Mucosa of descending colon (tissue), 3 donors: ENCODE data around the gene CADM2. TPM values are rescaled to one million over a fixed set of nuclear protein-coding genes. Genes with fewer than 3 reads are reported as not detected.

Experiments
- ATAC-seq: fragments of 200-7000 bp; cut with Tn5 transposase; one replicate; pipeline ENCODE4 v1.9.1; 2020; ENCODE audit warnings: mild to moderate bottlenecking, moderate library complexity
- DNase-seq, 3 donors: peaks; one replicate each; pipeline ENCODE4 v3.0.0-alpha.2; 2020
- H3K36me3 ChIP-seq: fragments of 200-600 bp; one replicate; pipeline ENCODE4 v1.8.0; 2021; ENCODE audit warnings: low read depth, mild to moderate bottlenecking
- H3K4me1 ChIP-seq: fragments of 200-600 bp; one replicate; pipeline ENCODE4 v1.8.0; 2021; ENCODE audit warnings: low read depth, mild to moderate bottlenecking
- H3K4me3 ChIP-seq: fragments of 200-600 bp; one replicate; pipeline ENCODE4 v1.8.0; 2021; ENCODE audit warnings: mild to moderate bottlenecking
- H3K9me3 ChIP-seq: fragments of 200-600 bp; one replicate; pipeline ENCODE4 v1.8.0; 2021; ENCODE audit warnings: mild to moderate bottlenecking
- intact Hi-C, 2 donors: fragments of 100-400 bp; cut with DNase I in 1 of 2; cut with micrococcal nuclease in 1 of 2; formaldehyde crosslinking; loops; one replicate each; pipeline versions ENCODE4 v1.11.0 to v1.11.1; 2022; cut with DNase I, micrococcal nuclease
- total RNA-seq, 3 donors: library from RNA; stranded (reverse); fragmentation: NEBNext Ultra II Directional in 2 of 3; extraction: Animal tissue kit (Norgen Biotek cat#: 25700) in 2 of 3; gene quantifications; one replicate each; pipeline versions ENCODE4 v1.2.1 to v1.2.4, GENCODE V29; 2021 to 2023
- TF ChIP-seq, protein P1 (sequence below): fragments of 200-600 bp; IDR thresholded peaks from one replicate; pipeline ENCODE4 v1.8.0; 2022; ENCODE audit warnings: antibody characterized with exemption, mild to moderate bottlenecking
- donor health status: DM: no; HTN: no; CAD: no; lungs with moderate emphysema.
- donor health status: DM: no; HTN: no; CAD: no.
- donor health status: DM: no; HTN: yes; CAD: no.

CADM2 gene
- total RNA-seq, 3 donors from 2014 or later = 0.67 to 12.8 (median 1.2) TPM

DNA sequence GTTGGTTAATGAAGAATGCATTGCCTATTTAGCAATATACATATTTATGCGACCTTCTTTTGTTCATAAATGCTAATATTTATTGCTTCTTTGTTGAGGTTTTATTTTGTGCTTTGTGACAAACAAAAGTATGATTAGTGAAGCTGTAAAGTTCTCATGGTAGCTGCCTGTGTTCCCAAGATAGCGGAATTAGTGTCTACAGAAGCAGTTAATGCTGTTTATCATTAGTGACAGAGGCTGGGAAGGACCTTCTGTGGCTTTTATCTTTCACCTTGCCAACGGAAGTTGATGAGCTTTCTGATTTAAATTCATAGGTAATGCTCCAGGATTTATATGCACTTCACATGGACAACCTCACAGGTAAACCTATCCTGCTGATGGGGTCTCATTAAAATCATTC, 418.3 kb downstream of the CADM2 start:
- DNase-seq = no peak
- Histone ChIP-seq H3K36me3 (no peaks in the 10 kb centered on the region), H3K4me1 (no peaks in the 10 kb centered on the region), H3K4me3 (no peak overlapping the region), H3K9me3 (no peaks in the 10 kb centered on the region)
- ATAC-seq = no peak
- intact Hi-C loops = no loop called here
- TF ChIP-seq, protein P1, sequence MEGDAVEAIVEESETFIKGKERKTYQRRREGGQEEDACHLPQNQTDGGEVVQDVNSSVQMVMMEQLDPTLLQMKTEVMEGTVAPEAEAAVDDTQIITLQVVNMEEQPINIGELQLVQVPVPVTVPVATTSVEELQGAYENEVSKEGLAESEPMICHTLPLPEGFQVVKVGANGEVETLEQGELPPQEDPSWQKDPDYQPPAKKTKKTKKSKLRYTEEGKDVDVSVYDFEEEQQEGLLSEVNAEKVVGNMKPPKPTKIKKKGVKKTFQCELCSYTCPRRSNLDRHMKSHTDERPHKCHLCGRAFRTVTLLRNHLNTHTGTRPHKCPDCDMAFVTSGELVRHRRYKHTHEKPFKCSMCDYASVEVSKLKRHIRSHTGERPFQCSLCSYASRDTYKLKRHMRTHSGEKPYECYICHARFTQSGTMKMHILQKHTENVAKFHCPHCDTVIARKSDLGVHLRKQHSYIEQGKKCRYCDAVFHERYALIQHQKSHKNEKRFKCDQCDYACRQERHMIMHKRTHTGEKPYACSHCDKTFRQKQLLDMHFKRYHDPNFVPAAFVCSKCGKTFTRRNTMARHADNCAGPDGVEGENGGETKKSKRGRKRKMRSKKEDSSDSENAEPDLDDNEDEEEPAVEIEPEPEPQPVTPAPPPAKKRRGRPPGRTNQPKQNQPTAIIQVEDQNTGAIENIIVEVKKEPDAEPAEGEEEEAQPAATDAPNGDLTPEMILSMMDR = no peak

DNA sequence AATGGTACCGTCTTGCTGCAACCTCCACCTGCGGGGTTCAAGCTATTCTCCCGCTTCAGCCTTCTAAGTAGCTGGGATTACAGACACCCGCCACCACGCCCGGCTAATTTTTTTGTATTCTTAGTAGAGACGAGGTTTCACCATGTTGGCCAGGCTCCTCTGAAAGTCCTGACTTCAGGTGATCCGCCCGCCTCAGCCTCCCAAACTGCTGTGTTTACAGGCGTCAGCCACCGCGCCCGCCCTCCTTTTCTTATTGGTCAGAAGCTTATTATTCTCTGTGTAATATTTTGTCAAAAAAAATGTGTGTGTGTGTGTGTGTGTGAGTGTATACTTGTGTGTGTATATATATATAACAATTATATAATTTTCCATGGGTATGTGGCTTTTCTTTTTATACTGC, 425.6 kb downstream of the CADM2 start:
- H3K9me3 ChIP-seq = no peaks in the 10 kb centered on the region
- H3K4me1 ChIP-seq = no peaks in the 10 kb centered on the region
- no peaks in the 10 kb centered on the region for H3K36me3 ChIP-seq
- DNase-seq (no peak), ATAC-seq (no peak)
- TF ChIP-seq, protein P1 = no peak
- intact Hi-C loops = no loop called here
- no peak overlapping the region for H3K4me3 ChIP-seq

DNA sequence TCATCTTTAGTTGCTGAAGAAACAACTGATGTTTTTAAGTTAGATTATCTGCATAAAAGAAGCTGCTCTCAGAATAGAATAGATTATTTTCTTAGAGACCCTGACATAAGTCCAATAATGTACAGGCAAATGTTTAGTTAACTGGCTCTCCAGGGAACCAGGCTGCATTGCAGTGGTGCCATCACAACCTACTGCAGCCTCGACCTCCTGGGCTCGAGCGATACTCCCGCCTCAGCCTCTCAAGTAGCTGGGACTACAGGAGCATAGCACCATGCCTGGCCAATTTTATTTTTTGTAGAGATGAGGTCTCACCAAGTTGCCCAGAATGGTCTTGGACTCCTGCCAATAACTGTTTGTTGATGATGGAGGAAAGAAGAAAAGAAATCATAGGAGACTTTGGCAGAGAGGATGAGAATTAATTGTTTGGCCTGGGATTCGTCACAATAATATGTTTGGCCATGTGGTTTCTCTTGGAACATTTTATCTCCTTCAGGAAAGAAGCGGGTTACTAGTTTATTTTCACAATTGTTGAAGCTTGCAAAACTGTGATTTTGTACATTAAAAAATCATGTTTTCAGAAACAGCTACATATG, 429.2 kb downstream of the CADM2 start:
- TF ChIP-seq, protein P1 = no peak
- no peaks in the 10 kb centered on the region for H3K36me3 ChIP-seq
- no peak overlapping the region for H3K4me3 ChIP-seq
- no peaks in the 10 kb centered on the region for H3K9me3 ChIP-seq
- ATAC-seq (no peak), DNase-seq (no peak)
- no peaks in the 10 kb centered on the region for H3K4me1 ChIP-seq
- intact Hi-C loops = no loop called here

DNA sequence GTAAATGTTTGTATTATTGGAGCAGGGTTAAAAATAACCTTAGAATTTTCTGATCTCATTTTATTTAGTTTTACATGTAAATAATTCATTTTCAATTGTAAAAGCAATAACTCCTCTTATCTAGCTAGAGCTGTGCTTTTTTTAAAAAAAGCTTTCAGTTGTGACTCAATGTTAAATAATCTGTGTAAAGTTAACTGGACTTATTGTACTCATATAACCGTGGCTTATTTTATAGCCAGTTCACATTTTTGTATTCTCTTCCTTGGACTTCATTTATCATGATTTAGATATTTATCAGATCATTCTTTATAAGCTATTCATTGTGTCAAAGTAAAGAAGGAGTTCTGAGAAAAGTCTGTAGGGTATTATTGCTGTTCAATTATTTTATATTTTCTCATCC, 435.6 kb downstream of the CADM2 start:
- intact Hi-C loops = no loop called here
- ATAC-seq (no peak), DNase-seq (no peak)
- no peak overlapping the region for H3K4me3 ChIP-seq
- no peaks in the 10 kb centered on the region for H3K9me3 ChIP-seq
- TF ChIP-seq, protein P1 = no peak
- no peaks in the 10 kb centered on the region for H3K36me3 ChIP-seq
- H3K4me1 ChIP-seq = no peaks in the 10 kb centered on the region

DNA sequence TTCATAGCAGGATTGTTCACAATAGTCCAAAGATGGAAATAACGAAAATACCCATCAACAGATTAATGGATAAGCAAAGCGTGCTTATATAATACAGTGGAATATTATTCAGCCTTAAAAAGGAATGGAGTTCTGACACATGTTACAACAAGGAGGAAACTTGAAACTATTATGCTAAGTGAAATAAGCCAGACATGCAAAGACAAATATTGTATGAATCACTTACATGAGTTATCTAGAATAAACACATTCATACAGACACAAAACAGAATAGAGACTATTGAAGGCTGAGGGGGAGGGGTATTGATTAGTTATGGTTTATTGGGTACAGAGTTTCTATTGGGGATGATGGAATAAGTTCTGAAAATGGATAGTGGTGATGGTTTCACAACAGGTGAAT, 438.6 kb downstream of the CADM2 start:
- no peaks in the 10 kb centered on the region for H3K4me1 ChIP-seq
- TF ChIP-seq, protein P1 = no peak
- no peak for ATAC-seq
- intact Hi-C loops = no loop called here
- H3K36me3 ChIP-seq = no peaks in the 10 kb centered on the region
- no peaks in the 10 kb centered on the region for H3K9me3 ChIP-seq
- no peak overlapping the region for H3K4me3 ChIP-seq
- no peak for DNase-seq

DNA sequence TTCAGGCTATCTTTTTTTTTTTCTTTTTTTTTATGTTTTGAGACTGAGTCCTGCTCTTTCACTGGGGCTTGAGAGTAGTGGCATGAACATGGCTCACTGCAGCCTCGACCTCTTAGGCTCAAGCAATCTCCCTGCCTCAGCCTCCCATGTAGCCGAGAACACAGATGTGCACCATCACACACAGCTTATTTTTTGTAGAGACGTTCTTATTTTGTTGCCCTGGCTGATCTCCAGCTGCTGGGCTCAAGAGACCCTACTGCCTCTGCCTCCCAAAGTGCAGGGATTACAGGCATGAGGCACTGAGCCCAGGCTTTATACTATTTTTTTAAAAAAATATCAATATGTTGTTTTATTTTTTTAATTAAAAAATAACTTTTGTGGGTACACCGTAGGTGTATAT, 467.3 kb downstream of the CADM2 start:
- no peak for ATAC-seq
- no peaks in the 10 kb centered on the region for H3K36me3 ChIP-seq

More for the DNA sequence above, 467.3 kb downstream of the CADM2 start:
- intact Hi-C loops = no loop called here
- no peaks in the 10 kb centered on the region for H3K4me1 ChIP-seq
- TF ChIP-seq, protein P1 = no peak
- no peaks in the 10 kb centered on the region for H3K9me3 ChIP-seq
- H3K4me3 ChIP-seq = no peak overlapping the region
- no peak for DNase-seq
